AG09319 (cell line): Measurements from ENCODE around the gene SOAT2.

Experiments
- DNase-seq: peaks from one replicate; pipeline ENCODE4 v3.0.0-alpha.2; 2010; ENCODE audit warnings: low read depth; ENCODE audit errors: extremely low read depth
- TF ChIP-seq, protein P1 (sequence below): IDR thresholded peaks from 2 replicates; pipeline ENCODE4 v1.5.1; 2011; ENCODE audit warnings: low read depth, mild to moderate bottlenecking, inconsistent platforms, low read length, moderate library complexity

The SOAT2 gene

DNA sequence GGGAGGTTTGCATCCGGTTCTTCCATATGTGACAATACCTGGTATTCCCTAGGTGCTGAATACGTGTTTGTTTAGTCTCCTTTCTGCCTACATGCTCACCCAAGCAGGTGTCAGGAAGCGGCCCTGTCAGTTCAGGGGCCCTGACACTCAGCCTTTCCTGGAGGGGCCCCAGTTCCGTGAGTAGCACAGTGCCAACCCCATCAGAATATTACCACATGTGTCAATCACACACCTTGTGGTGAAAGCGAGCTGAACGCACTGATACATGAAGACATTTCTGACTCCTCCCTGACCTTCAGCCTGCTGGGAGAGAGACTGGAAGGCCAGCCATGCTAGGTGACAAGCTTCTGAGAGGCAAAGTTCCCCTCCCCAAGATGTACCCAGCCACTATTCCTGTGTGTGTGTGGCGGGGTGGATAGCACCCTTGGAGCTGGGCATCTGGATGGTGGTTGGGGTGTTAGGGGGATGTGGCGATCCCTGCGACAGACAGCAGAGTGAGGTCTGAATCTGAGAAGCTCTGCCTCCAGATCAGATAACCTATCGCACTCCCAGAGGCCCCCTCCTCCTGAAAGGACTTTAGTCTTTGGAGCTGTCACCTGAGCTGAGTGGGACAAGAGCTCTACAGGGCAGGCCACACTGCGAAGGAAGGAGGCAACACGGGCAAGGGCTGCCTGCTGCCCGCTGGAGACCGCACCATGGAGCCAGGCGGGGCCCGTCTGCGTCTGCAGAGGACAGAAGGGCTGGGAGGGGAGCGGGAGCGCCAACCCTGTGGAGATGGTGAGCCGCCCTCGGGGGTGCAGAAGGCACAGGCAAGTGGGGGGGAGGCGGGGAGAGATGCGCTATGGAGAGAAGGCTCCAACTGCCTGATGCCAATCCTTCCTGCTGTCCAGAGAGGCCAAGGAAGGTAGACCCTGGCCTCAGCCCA is at the start of gene SOAT2:
Gene SOAT2, plus strand, starts transcription at position 604 of the 925 bp plus-strand sequence. Its CDS starts 92 bp downstream, at position 696.
- DNase-seq = no peak
- TF ChIP-seq, protein P1, sequence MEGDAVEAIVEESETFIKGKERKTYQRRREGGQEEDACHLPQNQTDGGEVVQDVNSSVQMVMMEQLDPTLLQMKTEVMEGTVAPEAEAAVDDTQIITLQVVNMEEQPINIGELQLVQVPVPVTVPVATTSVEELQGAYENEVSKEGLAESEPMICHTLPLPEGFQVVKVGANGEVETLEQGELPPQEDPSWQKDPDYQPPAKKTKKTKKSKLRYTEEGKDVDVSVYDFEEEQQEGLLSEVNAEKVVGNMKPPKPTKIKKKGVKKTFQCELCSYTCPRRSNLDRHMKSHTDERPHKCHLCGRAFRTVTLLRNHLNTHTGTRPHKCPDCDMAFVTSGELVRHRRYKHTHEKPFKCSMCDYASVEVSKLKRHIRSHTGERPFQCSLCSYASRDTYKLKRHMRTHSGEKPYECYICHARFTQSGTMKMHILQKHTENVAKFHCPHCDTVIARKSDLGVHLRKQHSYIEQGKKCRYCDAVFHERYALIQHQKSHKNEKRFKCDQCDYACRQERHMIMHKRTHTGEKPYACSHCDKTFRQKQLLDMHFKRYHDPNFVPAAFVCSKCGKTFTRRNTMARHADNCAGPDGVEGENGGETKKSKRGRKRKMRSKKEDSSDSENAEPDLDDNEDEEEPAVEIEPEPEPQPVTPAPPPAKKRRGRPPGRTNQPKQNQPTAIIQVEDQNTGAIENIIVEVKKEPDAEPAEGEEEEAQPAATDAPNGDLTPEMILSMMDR = no peak

DNA sequence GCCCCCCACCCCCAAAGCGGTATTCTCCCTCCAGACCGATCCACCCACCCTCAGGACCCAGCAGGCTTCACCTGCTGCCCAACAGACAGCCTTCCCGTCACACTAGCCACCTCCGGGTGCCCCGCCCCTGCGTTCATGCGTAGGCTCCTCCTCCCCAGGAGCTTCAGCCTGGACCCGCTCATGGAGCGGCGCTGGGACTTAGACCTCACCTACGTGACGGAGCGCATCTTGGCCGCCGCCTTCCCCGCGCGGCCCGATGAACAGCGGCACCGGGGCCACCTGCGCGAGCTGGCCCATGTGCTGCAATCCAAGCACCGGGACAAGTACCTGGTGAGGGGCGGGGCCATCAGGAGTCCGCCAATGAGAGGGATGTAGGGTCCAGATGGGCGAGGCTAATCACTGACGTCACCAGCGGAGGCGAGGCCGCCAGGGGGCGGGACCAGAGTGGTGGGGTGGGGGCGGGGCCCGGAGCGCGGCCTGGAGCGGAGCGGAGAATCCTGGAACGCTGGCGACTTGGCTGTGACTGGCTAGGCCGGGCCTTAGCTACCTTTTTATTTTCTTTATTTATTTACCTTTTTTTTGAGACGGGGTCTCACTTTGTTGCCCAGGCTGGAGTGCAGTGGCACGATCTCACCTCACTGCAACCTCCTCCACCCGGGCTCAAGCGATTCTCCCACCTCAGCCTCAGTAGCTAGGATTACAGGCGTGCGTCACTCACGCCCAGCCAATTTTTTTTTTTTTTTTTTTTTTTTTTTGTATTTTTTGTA is 49.0 kb upstream of the SOAT2 start:
- TF ChIP-seq, protein P1 = no peak

DNA sequence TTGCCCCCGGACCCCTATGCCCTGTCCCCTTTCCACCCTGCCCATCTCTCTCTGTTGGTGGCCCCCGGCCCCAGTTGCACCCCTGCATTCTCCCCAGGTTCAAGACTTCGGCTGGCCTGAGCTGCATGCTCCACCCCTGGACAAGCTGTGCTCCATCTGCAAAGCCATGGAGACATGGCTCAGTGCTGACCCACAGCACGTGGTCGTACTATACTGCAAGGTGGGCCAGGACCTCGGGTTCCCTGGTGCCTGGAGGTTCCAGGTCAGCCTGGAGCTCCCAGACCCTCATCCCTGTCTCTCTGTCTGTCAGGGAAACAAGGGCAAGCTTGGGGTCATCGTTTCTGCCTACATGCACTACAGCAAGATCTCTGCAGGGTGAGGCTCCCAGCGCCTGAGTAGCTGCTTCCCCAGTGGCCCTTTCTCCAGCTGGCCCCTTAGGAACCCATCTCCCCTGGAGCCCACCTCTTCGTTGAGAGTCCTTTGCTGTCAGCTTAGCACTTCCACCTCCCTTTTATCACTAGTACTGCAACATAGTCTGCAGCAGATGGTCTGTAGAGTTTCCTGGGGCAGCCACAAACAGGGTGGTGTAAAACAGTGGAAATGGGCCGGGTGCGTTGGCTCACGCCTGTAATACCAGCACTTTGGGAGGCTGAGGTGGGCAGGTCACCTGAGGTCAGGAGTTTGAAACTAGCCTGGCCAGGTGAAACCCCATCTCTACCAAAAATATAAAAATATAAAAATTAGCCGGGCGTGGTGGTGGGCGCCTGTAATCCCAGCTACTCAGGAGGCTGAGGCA is 47.6 kb upstream of the SOAT2 start:
- TF ChIP-seq, protein P1 = no peak
- DNase-seq = no peak

More for the DNA sequence above, 49.0 kb upstream of the SOAT2 start:
- no peak for DNase-seq

- TF ChIP-seq, protein P1 = no peak
- DNase-seq = no peak
Measured at GRCh38 chr12:53056296-53056695, 47.0 kb upstream of the SOAT2 start.

DNA sequence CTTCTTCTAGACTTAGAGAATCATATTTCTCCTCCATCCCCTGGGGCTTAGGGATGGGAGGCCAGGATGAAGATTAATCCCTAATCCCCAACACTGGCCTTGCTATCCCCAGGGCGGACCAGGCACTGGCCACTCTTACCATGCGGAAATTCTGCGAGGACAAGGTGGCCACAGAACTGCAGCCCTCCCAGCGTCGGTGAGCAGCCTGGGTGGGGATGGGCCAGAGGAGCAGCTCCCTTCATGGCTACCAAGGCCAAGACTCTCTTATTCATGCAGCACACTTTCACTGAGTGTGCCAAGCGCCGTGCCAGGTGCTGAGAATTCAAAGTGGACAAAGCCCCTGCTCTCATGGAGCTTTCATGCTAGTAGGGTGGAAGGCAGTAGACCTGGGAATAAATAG is 46.4 kb upstream of the SOAT2 start:
- TF ChIP-seq, protein P1 = no peak
- DNase-seq = no peak

DNA sequence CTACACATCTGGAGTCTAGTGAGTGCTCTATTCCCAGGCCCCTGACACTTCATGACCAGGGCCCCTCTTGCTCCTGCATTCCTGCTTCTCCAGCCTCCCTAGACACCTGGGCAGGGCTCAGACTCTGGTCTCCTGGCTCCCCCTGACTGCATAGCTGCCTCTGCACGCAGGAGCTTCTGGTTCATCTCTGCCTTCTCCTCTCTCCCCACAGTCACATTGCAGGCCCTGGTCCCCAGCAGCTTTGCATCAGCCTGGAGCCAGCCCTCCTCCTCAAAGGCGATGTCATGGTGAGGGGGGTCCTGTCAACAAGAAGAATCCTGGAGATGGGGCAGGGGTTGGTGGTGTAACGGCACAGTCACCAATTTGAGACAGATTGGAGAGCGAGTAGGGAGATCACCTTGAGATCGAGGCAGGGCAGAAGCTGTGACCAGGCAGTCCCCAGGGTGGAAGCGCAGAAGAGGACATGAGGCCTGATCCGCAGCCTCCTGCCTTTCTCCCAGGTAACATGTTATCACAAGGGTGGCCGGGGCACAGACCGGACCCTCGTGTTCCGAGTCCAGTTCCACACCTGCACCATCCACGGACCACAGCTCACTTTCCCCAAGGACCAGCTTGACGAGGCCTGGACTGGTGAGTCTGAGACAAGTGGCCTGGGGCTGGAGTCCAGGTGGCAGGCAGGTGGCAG is 45.3 kb upstream of the SOAT2 start:
- TF ChIP-seq, protein P1 = no peak
- DNase-seq = no peak
